GM10266 (cell line): ENCODE results near the gene IL15RA.

Experiments
- DNase-seq: peaks from one replicate; pipeline ENCODE4 v3.0.0; 2012; ENCODE audit errors: extremely low spot score
- TF ChIP-seq, protein P1 (sequence below): IDR thresholded peaks from 2 replicates; pipeline ENCODE4 v1.5.1; 2012; ENCODE audit warnings: mild to moderate bottlenecking, low read depth; ENCODE audit not compliant: control insufficient read depth, insufficient read depth; ENCODE audit errors: missing control alignments

IL15RA gene

DNA sequence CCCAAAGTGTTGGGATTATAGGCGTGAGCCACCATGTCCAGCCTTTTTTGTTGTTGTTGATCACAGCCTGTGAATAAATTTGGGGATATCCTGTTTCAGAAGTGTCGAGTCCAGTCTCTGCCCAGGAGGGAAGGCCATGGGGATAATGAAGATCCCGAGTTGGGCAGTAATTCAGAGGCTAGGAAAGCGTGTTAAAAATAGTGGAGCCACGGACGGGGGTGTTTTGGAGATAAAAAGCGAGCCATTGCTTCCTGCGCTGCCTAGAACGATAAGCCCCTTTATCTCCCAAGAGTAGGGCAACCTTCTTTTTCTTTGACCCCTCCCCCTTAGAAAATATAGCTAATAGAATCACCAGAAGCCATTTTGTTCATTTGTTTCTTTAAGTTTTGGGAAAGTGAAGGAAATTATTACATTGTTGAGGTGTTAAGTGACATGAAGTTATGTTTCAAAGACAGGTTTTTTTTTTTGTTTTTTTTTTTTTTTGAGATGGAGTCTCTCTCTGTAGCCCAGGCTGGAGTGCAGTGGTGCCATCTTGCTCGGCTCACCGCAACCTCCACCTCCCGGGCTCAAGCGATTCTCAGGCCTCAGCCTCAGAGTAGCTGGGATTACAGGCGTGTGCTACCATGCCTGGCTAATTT is 43.3 kb downstream of the IL15RA start:
- DNase-seq = no peak
- TF ChIP-seq, protein P1, sequence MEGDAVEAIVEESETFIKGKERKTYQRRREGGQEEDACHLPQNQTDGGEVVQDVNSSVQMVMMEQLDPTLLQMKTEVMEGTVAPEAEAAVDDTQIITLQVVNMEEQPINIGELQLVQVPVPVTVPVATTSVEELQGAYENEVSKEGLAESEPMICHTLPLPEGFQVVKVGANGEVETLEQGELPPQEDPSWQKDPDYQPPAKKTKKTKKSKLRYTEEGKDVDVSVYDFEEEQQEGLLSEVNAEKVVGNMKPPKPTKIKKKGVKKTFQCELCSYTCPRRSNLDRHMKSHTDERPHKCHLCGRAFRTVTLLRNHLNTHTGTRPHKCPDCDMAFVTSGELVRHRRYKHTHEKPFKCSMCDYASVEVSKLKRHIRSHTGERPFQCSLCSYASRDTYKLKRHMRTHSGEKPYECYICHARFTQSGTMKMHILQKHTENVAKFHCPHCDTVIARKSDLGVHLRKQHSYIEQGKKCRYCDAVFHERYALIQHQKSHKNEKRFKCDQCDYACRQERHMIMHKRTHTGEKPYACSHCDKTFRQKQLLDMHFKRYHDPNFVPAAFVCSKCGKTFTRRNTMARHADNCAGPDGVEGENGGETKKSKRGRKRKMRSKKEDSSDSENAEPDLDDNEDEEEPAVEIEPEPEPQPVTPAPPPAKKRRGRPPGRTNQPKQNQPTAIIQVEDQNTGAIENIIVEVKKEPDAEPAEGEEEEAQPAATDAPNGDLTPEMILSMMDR = no peak

DNA sequence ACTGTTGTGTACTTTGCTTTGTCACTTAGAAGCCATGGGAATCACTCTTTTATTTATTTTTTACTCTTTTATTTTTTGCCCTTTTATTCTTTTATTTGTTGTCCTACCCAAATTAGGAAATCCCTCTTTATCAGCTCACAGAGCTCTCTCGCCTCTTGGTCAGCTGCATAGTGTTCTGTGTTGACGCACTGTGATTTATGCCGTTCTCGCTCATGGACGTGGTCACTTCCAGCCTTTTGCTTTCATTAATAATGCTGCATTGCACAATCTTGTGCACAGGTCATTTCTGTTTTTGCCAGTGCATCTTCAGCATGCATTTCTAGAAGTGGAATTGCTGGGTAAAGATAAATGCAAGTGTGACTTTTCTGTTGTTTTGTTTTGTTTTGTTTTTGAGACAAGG is 45.0 kb downstream of the IL15RA start:
- no peak for DNase-seq
- TF ChIP-seq, protein P1 = no peak

DNA sequence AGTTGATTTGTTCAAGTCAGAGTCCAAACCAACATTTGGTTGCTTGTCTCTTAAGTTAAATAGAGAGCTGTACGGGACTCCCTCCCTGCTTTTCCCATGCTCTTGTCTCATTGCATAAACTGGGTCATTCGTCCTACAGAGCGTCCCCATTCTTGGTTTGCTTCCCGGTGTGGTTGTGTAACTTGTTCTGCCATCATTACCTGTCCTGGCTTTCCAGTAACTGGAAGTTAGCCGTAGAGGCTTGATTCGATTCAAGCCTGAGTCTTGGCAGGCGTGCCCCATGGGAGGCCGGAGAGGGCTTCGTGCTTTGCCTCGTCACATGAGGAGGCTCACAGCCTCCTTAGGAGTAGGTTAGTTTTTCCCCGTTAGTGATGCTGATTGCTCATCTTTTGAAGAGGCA is 47.1 kb downstream of the IL15RA start:
- TF ChIP-seq, protein P1 = no peak
- DNase-seq = no peak

DNA sequence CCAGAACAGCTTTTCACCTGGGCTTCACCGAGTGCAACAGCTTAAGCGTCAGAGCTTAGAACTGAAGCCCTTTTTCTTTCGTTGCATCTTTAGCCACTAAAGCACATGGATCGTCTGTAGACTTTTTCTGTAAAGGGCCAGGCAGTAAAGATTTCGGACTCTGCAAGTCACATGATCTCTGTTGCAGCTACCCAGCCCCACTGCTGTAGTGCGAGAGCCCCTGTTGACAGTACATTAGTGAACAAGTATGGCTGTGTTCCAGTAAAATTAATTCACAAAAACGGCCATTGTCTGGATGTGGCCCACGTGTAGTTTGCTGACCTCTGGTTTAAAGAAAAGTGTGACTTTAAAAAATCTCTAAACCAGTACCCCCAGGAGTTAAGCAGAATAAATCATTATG is 47.9 kb downstream of the IL15RA start:
- DNase-seq = no peak
- TF ChIP-seq, protein P1 = no peak

DNA sequence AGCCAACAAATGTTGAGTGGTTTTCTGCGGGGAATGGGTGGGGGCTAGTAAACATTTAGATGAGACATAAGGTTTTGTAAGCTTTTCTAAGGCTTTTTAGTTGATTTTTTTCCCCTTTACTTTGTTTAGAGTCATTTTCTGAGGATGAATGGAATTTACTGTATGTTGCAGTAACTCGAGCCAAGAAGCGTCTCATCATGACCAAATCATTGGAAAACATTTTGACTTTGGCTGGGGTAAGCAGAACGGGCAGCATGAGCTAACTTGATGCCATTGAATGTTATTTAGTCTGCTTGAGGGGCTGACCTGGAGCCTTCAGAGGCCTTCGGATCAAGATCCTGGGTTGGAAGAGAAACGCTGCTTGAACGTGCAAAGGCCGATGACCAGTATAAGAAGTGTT is 50.0 kb downstream of the IL15RA start:
- TF ChIP-seq, protein P1 = no peak
- DNase-seq = no peak

DNA sequence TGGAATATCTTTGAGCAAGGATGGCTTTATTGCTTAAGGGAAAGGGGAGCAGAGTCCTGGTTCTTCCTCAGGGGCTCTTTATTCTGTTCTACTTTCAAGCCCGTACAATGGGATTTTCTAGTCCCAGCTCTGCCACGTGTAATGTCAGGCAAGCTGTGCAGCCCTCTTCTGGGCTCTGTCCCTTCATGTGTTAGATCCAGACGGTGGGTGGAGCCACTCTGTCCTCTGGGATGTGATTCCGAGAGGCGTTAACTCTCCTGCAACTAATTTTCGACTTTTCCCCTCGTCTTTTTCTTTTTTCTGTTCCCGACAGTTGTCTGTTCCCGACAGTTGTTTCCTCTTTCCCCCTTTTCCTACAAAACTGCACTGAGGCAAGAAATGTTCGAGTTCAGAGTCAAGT is 52.5 kb downstream of the IL15RA start:
- TF ChIP-seq, protein P1 = no peak
- DNase-seq = no peak

DNA sequence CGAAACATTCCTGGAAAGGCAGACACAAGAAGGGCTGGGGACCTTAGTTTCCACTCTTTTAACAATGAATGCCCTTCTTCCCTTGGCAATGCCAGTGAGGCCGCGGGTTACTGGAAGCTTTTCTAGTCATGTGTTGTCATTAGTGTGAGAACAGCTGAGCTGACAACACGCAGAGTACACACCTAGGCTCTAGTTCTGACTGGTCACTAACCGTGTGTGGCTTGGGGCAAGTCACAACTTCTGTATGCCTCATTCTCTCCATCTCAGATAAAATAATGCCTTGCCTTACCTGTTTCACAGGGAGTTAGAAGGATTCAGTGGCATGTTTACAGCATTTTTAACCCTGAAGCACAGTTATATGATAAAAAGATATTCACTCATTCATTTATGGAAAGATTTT is 55.6 kb downstream of the IL15RA start:
- no peak for DNase-seq
- TF ChIP-seq, protein P1 = no peak
